ENCODE measurements around the gene CCNF.

DNA sequence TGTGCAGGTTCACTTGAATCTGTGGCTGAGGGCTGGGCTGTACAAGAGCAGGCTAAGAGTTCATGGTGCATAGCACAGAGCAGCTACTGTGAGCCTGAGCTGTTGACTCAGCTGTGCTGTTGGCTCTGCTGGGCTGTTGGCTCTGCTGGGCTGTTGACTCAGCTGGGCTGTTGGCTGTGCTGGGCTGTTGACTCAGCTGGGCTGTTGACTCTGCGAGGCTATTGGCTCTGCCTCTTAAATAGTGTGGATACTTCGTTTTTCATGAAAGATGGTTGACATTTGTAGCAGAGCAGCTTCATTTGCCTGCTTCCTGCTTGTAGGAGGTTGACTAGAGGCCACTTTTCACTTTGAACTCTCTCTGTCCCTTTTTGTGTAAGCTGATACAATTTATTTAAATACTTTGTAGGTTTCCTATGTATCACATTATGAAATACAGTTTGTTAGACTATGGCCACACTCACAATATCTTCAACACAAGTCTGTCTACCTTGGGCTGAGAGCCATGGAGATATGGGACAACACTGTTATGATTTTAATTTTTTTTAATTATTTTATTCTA is 40.3 kb upstream of the CCNF start:
- TF ChIP-seq MAX (CRISPR knock-in tag; IDR thresholded peaks at IDR 0.05) (no peak), CBFB (CRISPR knock-in tag; IDR thresholded peaks at IDR 0.05) (no peak), TAF1 (IDR thresholded peaks at IDR 0.05; ENCODE audit: control insufficient read depth, extremely low read depth, insufficient read depth, low read length, severe bottlenecking) (no peak), E2F1 (CRISPR knock-in tag; IDR thresholded peaks at IDR 0.05) (no peak), POLR2AphosphoS2 (IDR thresholded peaks at IDR 0.05; ENCODE audit: low read length) (no peak), CTCF (IDR thresholded peaks at IDR 0.05 in 2 of 3, conservative IDR thresholded peaks at IDR 0.05 in 1 of 3; ENCODE audit: insufficient read depth in 2 of 3, low read depth in 1 of 3, low read length in 3 of 3) (no peak), RHOXF2B (CRISPR knock-in tag; conservative IDR thresholded peaks at IDR 0.05) (no peak), RAD51 (IDR thresholded peaks at IDR 0.05; ENCODE audit: borderline replicate concordance, low read depth) (no peak), ZNF184 (CRISPR knock-in tag; IDR thresholded peaks at IDR 0.05) (no peak), POLR2A (conservative IDR thresholded peaks at IDR 0.05) (no peak), KDM4B (IDR thresholded peaks at IDR 0.05; ENCODE audit: borderline replicate concordance in 2 of 2, low read depth in 1 of 2) (no peak), JUN (IDR thresholded peaks at IDR 0.05; ENCODE audit: borderline replicate concordance, low read depth, low read length) (no peak), JUN (CRISPR knock-in tag; IDR thresholded peaks at IDR 0.05; ENCODE audit: borderline replicate concordance) (no peak)
- TF ChIP-seq, protein P1, sequence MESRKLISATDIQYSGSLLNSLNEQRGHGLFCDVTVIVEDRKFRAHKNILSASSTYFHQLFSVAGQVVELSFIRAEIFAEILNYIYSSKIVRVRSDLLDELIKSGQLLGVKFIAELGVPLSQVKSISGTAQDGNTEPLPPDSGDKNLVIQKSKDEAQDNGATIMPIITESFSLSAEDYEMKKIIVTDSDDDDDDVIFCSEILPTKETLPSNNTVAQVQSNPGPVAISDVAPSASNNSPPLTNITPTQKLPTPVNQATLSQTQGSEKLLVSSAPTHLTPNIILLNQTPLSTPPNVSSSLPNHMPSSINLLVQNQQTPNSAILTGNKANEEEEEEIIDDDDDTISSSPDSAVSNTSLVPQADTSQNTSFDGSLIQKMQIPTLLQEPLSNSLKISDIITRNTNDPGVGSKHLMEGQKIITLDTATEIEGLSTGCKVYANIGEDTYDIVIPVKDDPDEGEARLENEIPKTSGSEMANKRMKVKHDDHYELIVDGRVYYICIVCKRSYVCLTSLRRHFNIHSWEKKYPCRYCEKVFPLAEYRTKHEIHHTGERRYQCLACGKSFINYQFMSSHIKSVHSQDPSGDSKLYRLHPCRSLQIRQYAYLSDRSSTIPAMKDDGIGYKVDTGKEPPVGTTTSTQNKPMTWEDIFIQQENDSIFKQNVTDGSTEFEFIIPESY (CRISPR knock-in tag; IDR thresholded peaks at IDR 0.05): no peak
- TF ChIP-seq, protein P2, sequence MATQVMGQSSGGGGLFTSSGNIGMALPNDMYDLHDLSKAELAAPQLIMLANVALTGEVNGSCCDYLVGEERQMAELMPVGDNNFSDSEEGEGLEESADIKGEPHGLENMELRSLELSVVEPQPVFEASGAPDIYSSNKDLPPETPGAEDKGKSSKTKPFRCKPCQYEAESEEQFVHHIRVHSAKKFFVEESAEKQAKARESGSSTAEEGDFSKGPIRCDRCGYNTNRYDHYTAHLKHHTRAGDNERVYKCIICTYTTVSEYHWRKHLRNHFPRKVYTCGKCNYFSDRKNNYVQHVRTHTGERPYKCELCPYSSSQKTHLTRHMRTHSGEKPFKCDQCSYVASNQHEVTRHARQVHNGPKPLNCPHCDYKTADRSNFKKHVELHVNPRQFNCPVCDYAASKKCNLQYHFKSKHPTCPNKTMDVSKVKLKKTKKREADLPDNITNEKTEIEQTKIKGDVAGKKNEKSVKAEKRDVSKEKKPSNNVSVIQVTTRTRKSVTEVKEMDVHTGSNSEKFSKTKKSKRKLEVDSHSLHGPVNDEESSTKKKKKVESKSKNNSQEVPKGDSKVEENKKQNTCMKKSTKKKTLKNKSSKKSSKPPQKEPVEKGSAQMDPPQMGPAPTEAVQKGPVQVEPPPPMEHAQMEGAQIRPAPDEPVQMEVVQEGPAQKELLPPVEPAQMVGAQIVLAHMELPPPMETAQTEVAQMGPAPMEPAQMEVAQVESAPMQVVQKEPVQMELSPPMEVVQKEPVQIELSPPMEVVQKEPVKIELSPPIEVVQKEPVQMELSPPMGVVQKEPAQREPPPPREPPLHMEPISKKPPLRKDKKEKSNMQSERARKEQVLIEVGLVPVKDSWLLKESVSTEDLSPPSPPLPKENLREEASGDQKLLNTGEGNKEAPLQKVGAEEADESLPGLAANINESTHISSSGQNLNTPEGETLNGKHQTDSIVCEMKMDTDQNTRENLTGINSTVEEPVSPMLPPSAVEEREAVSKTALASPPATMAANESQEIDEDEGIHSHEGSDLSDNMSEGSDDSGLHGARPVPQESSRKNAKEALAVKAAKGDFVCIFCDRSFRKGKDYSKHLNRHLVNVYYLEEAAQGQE (IDR thresholded peaks at IDR 0.05; ENCODE audit: borderline replicate concordance): no peak
- TF ChIP-seq, protein P2 (CRISPR knock-in tag; IDR thresholded peaks at IDR 0.05; ENCODE audit: low read depth): no peak

Data from K562 (cell line).